Measurements from ENCODE around the gene SIX3.
A peak's percentile ranks its signal among the peaks of the same experiment; 100 is the strongest.

The SIX3 gene

GRCh38 chr2:44975571-44976450, 34.3 kb downstream of the SIX3 start:
- no peak for TF ChIP-seq CTCF (IDR thresholded peaks at IDR 0.05; ENCODE audit: control extremely low read depth, extremely low read depth, low read depth, missing control alignments)

GRCh38 chr2:44979581-44979980, 38.1 kb downstream of the SIX3 start:
- DNase-seq (ENCODE audit: extremely low spot score): no peak
- POLR2A ChIA-PET: no interaction called here
- TF ChIP-seq CTCF (IDR thresholded peaks at IDR 0.05; ENCODE audit: control extremely low read depth, extremely low read depth, low read depth, missing control alignments): no peak
- CTCF ChIA-PET: interaction anchor here (2.9 to 10.7 kb wide), 3 partner anchors 8 to 515 kb away, joined by 16 to 187 read pairs (median 62); no protein-coding TSS in a partner anchor

More at GRCh38 chr2:44975571-44976450, 34.3 kb downstream of the SIX3 start:
- DNase-seq (ENCODE audit: extremely low spot score): peak; percentile 45
- ChIA-PET POLR2A (no interaction called here), CTCF (interaction anchor here (0.9 to 1.7 kb wide), 3 partner anchors 11 to 518 kb away, joined by 3 to 7 read pairs (median 3); no protein-coding TSS in a partner anchor)

GRCh38 chr2:44980751-44981713, 39.5 kb downstream of the SIX3 start:
- ChIA-PET POLR2A (no interaction called here), CTCF (interaction anchor here (0.6 to 10.7 kb wide), 48 partner anchors 10 to 954 kb away, joined by 3 to 187 read pairs (median 4); partner anchors contain the start of gene SRBD1)
- no peak for TF ChIP-seq CTCF (IDR thresholded peaks at IDR 0.05; ENCODE audit: control extremely low read depth, extremely low read depth, low read depth, missing control alignments)
- DNase-seq (ENCODE audit: extremely low spot score): no peak

- TF ChIP-seq CTCF (IDR thresholded peaks at IDR 0.05; ENCODE audit: control extremely low read depth, extremely low read depth, low read depth, missing control alignments): peak; percentile 81
- CTCF ChIA-PET: interaction anchor here (0.6 to 10.7 kb wide), 47 partner anchors 9 to 954 kb away, joined by 3 to 187 read pairs (median 4); partner anchors contain the start of gene SRBD1
- POLR2A ChIA-PET: no interaction called here
- DNase-seq (ENCODE audit: extremely low spot score): peak; percentile 75
Observed at GRCh38 chr2:44981714-44982108, 40.2 kb downstream of the SIX3 start.

GRCh38 chr2:44983836-44984604, 42.5 kb downstream of the SIX3 start:
- DNase-seq (ENCODE audit: extremely low spot score): no peak
- TF ChIP-seq CTCF (IDR thresholded peaks at IDR 0.05; ENCODE audit: control extremely low read depth, extremely low read depth, low read depth, missing control alignments): no peak
- CTCF ChIA-PET: interaction anchor here (1.0 to 10.7 kb wide), 6 partner anchors 9 to 594 kb away, joined by 3 to 187 read pairs (median 24); no protein-coding TSS in a partner anchor
- POLR2A ChIA-PET: no interaction called here

Measured in GM10248 (cell line).